ENCODE measurements around the gene POM121C.
"Not testable (repeated sequence)": the region's sequence is repeated elsewhere in the genome, so short reads cannot be mapped to it uniquely, and the experiment has no call there.

Gene POM121C

DNA sequence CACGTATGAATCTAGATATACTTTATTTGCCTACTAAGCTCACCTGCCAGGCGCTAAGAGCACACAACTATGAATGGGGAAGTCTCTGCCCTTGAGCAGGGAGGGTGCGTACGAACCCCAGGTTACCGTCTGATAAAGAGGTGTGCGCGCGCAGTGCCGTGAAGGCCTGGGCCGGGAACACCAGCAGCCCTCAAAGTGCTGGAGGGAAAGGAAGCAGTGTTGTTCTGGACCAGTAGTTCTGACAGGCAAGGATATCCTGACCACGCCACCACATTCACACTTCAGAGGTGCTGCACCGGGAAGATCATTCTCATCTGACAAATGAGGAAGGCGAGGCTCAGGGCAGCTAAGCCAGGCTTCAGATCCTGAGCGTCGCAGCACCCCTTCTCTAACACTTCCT, 62.6 kb downstream of the POM121C start:
- not testable (repeated sequence) for DNase-seq (ENCODE audit: low read depth in 2 of 2)

DNA sequence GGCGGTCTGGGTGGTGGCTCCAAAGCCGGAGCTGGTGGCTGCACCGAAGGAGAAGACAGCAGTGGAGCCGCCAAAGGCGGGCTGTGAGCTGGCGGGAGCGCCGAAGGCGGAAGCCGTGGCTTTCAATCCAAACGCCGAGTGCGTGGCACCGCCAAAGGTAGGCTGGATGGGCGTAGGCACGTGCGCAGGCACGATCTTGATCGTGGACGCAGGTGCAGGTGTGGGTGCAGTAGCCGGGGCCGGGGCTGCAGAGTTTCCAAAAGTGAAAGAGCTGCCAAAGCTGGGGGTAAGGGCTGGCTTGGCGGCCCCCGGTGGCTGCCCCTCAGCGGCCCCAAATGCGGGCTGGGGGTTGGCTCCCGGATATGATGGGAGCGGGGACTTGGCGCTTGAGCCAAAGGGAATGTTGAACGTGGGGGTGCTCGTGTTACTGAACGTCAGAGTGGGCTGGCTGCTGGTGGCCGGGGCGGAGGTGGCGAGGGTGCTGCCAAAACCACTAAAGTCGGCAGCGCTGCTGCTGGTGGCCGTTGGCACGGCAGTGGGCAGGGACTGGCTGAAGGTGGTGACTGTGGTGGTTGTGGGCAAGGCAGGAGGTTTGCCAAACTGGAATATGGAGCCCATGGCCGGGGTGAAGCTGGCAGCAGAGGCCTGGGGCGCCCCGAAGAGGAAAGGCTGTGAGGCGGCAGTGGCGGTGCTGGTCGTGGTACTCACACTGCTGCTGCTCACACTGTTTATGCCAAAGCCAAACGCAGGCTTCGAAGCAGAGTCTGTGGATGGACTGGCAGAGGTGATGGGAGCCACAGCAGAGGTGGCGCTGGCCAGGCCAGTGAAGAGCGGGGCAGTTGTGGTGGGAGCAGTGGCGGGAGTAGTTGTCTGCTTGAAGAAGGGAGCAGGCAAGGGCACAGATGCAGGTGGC, 64.0 kb downstream of the POM121C start:
- not testable (repeated sequence) for DNase-seq (ENCODE audit: low read depth in 2 of 2)

DNA sequence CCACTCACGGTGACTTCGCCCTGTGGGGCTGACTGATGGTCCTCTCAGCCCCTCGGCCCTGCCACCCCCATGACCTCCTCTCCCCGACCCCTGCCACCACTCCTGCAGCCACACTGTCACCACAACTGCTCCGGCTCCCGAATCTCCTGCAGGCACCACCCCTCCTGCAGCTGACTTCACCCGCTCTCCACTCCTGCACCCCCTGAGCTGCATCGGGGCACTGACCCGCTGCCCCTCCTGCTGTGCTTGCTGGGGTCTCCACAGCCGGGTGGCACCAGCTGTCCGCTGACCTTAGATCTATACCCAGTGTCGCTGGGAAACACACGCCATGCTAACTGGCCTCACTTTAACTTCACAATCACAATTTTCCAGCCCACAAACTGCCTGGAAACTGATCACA, 65.9 kb downstream of the POM121C start:
- DNase-seq (ENCODE audit: low read depth in 2 of 2), result not testable (repeated sequence)

DNA sequence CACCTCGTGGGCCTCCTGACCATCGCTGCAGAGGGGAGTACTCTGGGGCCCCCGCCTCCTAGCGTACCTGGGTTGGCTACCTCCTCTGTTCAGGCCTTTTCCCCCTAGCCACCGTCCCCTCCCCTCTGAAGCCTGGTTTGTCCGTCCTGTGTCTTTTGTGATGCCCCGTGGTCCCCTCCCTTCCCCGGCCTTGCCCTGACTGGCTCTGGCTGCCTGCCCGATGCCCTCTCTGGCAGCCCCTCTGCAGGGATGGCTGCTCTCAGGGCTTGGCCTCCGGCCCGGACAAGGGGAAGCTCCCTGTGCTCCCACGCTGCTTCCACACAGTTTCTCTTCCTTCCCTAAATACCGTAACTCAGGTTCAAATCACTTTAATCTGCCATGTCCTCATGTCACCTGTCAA, 66.4 kb downstream of the POM121C start:
- DNase-seq (ENCODE audit: low read depth in 2 of 2), result not testable (repeated sequence)

DNA sequence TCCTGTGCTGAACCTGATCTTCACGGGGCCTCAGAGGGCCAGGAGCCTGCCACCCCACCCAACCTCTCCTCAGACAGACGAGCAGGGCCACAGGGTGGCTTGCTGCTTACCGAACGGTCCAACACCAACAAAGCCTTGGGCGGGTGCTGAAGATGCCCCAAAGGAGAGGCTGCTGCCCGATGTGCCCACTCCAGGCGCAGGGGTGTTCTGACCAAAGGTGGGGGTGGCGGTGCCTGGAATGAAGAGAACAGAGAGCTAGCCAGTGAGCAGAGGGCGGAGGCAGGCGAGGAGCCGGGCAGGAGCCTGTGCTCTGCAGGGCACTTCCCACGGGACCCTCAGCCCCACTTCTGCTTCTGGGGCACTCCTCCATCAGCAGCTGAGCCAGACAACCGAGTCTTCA, 66.9 kb downstream of the POM121C start:
- DNase-seq (ENCODE audit: low read depth in 2 of 2), result not testable (repeated sequence)

DNA sequence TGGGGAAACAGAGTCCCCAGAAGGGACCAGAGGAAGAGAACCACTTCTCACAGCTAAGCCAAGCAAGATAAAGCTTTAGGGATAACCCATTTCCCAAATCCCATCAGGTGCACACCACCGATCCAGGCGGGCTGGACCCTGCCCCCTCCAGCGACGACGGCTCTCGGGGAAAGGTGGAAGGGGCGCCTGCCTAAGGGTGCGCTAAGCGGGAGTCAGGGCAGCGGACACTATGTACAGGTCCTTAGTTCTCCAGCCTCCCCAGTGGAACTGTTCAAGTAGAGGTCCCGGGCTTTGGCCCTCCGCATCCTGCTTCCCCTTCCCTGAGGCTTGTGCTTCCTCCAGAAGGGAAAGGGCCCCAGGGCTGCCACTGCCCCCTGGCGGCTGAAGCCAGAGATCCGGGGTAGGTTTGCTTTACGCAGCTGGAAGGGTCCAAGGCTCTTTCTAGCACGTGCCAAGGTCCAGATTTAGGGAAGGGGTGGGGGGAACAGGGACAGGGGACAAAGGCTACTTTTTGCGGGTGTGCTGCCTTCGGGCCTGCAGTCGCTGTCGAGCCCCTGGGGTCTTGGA, 67.7 kb downstream of the POM121C start:
- DNase-seq (ENCODE audit: low read depth in 2 of 2), result not testable (repeated sequence)

DNA sequence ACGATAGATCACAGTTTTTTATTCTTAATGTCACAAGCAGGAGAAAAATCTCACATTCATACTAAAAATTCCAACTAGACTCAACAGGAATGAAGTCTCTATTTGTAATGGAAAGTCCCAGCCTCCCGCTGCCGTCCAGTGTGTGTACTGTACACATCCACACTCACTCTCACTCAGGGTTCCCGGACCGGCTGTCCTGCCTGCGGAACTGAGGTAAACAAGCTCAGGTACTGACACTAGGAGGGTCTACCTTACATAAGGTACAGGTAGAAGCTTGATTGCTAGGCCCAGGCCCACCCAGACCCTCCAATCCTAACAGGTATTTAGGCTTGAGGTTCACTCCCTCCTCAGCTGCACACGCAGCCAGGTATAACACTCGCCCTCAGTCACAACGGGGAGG, 69.3 kb downstream of the POM121C start:
- not testable (repeated sequence) for DNase-seq (ENCODE audit: low read depth in 2 of 2)

DNA sequence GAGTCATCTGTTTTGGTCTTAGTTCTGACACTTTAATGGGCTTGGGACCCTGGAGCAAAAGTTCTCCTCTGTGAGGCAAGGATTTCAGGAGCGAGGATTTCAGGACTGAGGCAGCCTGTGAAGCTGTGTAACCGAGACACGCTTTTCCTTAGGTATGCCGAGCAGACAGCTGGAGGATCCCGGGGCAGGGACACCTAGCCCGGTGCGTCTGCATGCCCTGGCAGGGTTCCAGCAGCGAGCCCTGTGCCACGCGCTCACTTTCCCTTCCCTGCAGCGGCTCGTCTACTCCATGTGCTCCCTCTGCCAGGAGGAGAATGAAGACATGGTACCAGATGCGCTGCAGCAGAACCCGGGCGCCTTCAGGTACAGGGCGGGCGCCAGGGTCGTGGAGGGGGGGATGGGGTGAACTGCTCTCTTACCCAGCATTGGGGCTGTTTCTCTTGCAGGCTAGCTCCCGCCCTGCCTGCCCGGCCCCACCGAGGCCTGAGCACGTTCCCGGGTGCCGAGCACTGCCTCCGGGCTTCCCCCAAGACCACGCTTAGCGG, 70.2 kb downstream of the POM121C start:
- DNase-seq (ENCODE audit: low read depth in 2 of 2), result not testable (repeated sequence)

DNA sequence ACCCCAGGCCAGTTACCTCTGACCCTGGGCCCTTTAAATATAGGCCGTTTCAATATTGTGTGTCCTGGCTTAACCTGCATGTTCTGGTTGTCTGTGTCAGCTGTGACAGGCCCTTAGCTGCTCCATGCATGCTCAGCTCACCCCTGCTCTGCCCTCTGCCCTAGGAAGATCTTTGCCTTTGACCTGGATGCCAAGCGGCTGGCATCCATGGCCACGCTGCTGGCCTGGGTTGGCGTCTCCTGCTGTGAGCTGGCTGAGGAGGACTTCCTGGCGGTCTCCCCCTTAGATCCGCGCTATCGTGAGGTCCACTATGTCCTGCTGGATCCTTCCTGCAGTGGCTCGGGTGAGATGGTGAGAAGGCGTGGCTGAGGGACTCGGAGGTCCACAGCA, 70.7 kb downstream of the POM121C start:
- DNase-seq (ENCODE audit: low read depth in 2 of 2), result not testable (repeated sequence)

DNA sequence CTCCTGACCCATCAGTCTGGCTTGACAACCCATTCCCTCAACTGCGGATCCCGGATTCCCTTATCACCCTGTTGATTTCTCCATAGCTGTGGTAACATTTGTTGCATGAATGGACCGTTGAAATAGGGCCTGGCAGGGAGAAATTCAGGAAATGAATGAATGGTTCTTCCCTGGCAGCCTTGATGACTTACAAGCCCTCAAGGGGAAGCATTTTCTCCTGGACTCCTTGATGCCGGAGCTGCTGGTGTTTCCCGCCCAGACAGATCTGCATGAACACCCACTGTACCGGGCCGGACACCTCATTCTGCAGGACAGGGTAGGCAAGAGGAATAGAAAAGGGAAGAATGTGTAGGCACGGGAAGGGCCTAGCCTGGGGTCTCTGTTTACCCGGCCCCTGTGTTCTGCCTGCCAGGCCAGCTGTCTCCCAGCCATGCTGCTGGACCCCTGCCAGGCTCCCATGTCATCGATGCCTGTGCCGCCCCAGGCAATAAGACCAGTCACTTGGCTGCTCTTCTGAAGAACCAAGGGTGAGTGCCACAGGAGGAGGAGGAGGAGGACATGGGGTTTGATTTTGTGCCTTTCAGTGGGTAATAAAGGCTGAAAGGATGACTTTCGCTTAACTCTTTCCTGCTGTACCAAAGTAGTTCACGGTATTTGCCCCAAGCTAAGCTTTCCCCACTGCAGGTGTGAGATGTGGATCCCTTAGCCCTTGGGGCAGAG, 71.2 kb downstream of the POM121C start:
- DNase-seq (ENCODE audit: low read depth in 2 of 2), result not testable (repeated sequence)

DNA sequence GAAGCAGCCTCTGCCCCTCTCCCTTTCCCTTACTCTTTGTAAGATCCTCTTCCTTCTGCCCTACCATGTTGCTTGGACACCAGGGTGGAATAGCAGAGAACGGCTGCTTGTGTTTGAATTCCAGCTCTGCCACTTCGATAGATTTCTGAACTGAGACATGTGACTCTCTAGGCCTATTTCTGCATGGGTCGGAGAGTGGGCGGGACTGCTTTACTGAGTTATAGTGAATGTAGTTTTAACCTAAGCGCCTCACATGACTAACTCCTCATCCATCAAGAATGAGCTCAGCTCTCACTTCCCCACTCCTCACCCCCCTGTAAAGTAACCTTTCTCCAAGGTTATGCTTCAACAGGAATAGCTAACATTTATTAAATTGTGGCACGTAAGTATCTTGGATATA, 71.9 kb downstream of the POM121C start:
- DNase-seq (ENCODE audit: low read depth in 2 of 2), result not testable (repeated sequence)

DNA sequence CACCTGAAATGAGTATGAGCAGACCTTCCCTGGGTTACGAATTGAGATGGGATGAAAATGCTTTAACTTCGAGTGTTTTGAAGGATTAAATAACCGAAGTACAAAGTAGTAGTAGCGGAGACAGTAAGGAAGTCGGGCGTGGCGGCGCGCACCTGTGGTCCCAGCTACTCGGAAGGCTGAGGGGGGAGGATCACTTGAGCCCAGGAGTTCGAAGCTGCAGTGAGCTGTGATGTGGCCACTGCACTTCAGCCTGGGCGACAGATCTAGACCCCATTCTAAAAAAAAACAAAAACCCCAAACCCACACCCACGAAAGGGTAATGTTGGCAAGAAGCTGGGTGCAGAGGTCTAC, 75.3 kb downstream of the POM121C start:
- not testable (repeated sequence) for DNase-seq (ENCODE audit: low read depth in 2 of 2)

DNA sequence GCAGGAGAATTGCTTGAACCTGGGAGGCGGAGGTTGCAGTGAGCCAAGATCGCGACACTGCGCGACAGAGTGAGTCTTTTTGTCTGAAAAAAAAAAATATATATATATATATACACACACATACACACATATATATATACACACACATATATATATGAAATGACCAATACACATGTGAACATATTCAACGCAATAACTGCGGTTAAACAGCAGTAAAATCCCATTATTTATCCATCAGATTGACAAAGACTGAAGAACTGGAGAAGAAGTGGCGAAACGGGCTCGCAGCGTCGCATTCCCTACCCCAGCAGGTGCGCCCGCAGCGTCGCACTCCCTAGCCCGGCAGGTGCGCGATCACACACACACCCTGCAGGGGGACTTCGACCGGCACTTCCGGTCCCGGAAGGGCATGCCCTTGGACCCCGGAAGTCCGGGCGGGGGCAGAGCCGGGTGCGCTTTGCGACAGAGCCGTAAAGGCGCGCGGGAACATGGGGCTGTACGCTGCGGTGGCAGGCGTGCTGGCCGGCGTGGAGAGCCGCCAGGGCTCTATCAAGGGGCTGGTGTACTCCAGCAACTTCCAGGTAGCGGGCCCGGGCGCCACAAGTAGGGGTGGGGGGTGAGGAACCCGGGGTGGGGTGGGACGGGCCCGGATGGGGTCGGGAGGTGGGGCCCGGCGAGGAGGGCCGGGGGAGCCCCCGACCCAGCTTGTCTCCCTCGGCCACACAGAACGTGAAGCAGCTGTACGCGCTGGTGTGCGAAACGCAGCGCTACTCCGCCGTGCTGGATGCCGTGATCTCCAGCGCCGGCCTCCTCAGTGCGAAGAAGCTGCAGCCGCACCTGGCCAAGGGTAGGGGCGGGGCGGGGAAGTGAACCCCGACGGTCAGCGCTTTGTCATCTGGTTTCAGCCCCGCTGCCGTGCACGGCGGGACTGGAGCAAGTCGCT, 75.9 kb downstream of the POM121C start:
- DNase-seq (ENCODE audit: low read depth in 2 of 2), result not testable (repeated sequence)

DNA sequence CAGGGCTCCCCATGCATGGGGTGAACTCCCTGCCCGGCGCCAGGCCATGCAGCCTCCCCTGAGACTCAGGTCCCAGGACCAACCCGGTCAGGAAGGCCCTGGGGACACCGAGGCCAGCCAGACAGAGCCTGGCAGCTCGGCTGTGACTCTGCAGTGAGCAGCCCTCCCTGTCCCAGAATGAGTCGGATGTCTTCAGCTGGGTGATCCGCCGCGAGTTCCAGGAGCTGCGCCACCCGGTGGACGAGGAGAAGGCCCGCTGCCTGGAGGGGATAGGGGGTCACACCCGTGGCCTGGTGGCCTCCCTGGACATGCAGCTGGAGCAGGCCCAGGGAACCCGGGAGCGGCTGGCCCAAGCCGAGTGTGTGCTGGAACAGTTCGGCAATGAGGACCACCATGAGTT, 81.4 kb downstream of the POM121C start:
- not testable (repeated sequence) for DNase-seq (ENCODE audit: low read depth in 2 of 2)

DNA sequence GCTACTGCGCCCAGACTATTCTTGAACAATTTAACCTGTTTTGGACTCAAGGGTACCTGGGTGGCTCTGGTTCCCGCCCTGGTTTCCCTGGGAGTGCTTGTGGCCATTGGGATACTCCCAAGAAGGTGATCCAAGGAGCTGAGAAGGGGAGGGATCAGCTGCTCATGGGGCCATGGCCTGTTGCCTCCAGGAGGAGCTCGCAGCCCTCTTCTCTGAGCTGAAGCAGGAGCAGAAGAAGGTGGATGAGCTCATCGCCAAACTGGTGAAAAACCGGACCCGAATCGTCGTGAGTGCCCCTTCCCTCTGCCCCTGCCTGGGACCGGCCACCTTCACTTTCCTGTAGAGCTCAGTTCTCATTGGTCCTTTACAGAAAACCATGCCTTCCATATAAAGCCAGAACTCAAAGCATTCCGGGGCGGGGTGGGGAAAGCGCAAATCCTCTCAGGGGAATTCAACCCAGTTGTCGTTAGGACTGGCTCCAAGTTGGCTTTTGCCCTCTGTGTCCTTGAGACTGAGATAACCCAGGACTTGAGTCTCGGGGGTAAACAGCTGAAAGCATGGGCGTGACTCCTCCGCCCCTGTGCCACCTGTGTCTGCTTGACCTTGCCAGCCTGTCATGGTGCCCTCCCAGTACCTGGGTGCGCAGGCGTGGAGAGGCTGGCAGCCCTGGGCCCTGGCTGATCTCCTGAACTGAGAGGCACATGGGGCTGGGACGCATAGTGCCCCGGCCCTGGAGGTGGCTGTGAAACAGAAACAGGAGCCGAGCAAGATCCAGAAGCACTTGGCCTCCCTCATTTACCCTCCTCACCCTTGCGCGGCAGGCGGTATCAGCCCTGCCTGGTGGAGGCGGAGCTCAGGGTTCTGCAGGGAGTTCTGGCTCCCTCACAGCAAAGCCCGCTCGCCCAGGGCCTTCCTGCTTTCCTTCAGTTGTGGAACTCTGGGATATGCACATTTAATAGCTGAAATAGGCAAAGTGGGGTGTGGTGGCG, 82.3 kb downstream of the POM121C start:
- not testable (repeated sequence) for DNase-seq (ENCODE audit: low read depth in 2 of 2)

DNA sequence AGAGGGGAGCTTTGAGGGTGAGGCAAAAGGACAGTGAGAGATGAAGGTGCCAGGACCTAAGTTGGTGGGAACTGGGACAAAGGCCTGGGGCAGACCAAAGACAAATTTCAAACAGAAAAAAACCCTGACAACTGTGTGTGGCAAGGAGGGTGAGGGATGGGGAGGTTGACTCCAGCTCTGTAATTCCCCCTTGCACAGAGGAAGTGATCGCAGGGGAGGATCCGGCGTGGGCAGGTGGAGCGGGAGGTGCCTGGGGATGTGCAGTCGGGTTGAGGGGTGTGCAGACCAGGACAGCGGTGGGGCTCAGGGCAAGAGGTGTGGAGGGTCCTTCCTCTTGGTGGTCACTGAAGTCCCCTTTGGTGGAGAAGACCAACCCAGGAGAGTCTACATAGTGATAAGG, 85.5 kb downstream of the POM121C start:
- DNase-seq (ENCODE audit: low read depth in 2 of 2), result not testable (repeated sequence)

DNA sequence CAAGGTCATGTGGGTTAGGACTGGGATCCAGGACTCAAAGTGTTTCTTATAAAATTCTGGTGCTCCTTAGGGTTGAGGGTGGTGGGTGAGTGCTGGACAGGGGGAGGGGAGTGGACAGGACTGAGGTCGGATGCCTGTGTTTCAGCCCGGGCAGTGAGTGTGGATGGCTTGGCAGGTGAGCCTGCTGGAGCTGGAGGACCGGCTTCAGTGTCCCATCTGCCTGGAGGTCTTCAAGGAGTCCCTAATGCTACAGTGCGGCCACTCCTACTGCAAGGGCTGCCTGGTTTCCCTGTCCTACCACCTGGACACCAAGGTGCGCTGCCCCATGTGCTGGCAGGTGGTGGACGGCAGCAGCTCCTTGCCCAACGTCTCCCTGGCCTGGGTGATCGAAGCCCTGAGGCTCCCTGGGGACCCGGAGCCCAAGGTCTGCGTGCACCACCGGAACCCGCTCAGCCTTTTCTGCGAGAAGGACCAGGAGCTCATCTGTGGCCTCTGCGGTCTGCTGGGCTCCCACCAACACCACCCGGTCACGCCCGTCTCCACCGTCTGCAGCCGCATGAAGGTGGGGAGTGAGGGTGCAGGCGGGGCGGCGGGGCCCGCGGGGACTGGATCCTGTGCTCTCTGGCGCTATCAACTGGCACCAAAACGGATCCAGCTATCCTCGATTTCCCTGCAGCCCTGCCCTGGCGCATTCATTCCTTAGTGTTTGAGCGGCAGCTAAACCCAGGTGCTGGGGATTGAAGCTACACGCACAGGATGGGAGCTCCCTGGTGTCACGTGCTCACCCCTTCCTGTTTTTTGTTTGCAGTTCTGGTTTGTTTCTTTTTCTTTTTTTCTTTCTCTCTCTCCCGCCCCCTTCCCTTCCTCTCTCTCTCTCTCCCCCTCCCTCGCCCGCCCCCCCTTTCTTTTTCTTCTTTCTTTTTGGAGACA, 87.1 kb downstream of the POM121C start:
- DNase-seq (ENCODE audit: low read depth in 2 of 2), result not testable (repeated sequence)

DNA sequence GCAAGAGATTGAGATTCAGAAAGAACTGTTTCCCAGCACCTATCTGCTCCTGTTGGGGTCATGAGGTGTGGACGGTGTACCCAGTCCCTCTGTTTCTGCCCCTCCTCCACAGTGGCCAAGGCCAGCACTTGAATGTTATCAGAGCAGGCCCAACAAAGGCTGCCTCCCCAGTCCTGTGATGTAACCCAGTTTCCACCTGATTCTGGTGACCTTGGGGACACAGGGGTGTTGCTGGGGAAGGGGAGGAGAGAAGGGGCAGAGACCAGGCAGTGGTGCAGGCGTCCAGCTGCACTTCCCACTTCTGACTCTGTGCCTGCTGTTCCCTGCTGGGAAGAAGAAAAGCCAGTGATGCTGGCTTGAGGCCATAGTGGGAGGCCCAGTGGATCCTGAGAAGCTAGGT, 88.2 kb downstream of the POM121C start:
- DNase-seq (ENCODE audit: low read depth in 2 of 2), result not testable (repeated sequence)

DNA sequence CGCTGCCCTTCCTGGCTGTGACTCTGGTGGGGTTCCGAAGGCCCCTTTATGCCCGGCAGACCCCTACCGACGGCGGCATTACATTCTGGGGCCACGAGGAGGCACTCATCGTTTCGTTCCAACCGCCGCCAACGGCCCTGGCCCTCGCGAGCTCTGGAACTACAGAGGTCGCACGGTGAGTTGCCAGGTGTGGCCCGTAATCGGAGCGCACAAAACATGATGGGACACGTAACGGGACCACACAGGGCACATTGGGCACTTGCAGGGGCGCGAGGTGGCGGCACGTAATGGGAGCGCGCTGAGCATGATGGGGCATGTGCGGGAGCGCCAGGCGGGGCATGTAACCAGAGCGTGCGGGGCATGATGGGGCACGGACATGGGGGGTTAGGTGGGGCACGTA, 90.8 kb downstream of the POM121C start, which contains the start of gene TRIM73:
Gene TRIM73, plus strand, starts transcription at position 301 of the 400 bp plus-strand sequence. CDS start 3,305 bp downstream, outside the sequence.
- not testable (repeated sequence) for DNase-seq (ENCODE audit: low read depth in 2 of 2)
